ENCODE results near the gene EIF5A. TPM values are rescaled to one million over a fixed set of nuclear protein-coding genes. Genes with fewer than 3 reads are reported as not detected.

EIF5A gene
- polyA plus RNA-seq, 1 donor (not counting 4 experiments of a cell fraction or from before 2014, with no cell fraction given), result 948 TPM

DNA sequence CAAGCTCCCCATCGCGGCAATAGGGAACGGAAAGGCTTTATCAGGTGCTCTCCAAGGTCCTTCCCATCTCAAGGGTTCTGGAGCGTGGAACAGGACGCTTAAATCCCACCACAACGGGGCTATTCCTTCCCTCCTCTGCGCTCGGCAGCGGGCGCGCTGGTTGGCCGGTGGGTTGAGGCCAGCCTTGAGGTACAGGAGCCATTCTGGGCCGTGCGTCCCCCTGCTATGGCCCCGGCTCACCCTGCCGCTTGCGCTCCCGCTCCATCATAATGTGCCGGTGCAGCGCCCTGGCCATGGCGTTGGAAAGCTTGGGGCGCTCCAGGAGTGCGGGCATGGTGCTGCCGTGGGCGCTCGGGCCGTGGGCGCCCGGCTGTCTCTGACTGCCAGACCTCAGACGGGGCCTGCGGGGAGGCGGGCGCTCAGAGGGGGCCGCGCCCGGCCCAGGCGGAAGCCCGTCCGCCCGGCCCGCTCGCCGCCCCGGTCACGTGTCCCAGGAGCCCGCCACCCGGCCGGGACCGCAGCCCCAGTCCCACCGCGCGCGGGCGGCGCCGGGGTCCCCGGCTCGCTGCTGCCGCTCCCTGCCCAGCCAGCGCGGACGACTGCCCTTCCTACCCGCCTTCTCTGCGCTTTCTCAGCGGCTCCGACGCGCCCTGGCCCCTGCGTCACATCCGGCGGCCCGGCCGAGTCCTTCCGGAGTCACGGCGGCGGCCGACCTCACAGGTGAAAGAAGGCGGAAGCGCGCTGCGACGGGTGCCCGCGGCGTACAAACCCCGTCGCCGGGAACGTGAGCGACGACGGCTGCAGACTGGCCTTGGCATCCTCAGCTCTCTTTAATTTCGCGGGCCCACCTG lies 7.5 kb downstream of the EIF5A start, which contains the start of gene GPS2:
Gene GPS2, minus strand, starts transcription at position 642 of the 851 bp plus-strand sequence. Its CDS starts 308 bp downstream, at position 334.
- no peaks in the 10 kb centered on the region for H3K9me3 ChIP-seq (ENCODE audit: control insufficient read depth, low read depth, low read length)
- H3K9me1 ChIP-seq (ENCODE audit: control insufficient read depth, extremely low read depth, insufficient read depth, low read length), result peaks cover 8% of the 10 kb centered on the region
- H3K4me2 ChIP-seq (ENCODE audit: control insufficient read depth, extremely low read depth, insufficient read depth, low read depth, low read length), result peak within 1 kb of the TSS; percentile 88
- peaks cover 37% of the 10 kb centered on the region for H3K79me2 ChIP-seq (ENCODE audit: control insufficient read depth, insufficient read depth, low read length)
- H2AFZ ChIP-seq (ENCODE audit: control insufficient read depth, low read length), result peak within 1 kb of the TSS; percentile 12
- FAIRE-seq (peak; percentile 9), DNase-seq (ENCODE audit: low read depth, low spot score) (no peak)
- peaks cover 37 to 64% of the 10 kb centered on the region in 2 experiments for H3K36me3 ChIP-seq (ENCODE audit: control insufficient read depth in 2 of 2, extremely low read depth in 1 of 2, insufficient read depth in 2 of 2, low read length in 2 of 2)
- dilution Hi-C loops (cut with MboI; ENCODE audit: extremely low pct_ligation_motif_present, low sequenced_read_pairs), result no loop called here
- H3K9ac ChIP-seq (ENCODE audit: control insufficient read depth, extremely low read depth, insufficient read depth, low read length), result peak within 1 kb of the TSS; percentile 77
- peak within 1 kb of the TSS; percentile 53 for H3K27ac ChIP-seq (ENCODE audit: control insufficient read depth, insufficient read depth, low read length)
- H3K4me3 ChIP-seq (ENCODE audit: control insufficient read depth in 2 of 3, extremely low read depth in 1 of 3, insufficient read depth in 2 of 3, low read depth in 1 of 3, low read length in 3 of 3), result peak within 1 kb of the TSS; percentile 73 to 92 (median 79)
- H3K27me3 ChIP-seq (ENCODE audit: control insufficient read depth, extremely low read depth, insufficient read depth, low read length), result no peaks in the 10 kb centered on the region
- H4K20me1 ChIP-seq (ENCODE audit: control insufficient read depth, extremely low read depth, insufficient read depth, low read length), result peaks cover 34% of the 10 kb centered on the region
- peaks cover 36% of the 10 kb centered on the region for H3K4me1 ChIP-seq (ENCODE audit: control insufficient read depth, extremely low read depth, insufficient read depth, low read length)
- TF ChIP-seq CTCF (optimal IDR thresholded peaks at IDR 0.05 in 1 of 3, IDR thresholded peaks at IDR 0.05 in 1 of 3, conservative IDR thresholded peaks at IDR 0.05 in 1 of 3; ENCODE audit: extremely low read depth in 1 of 3, insufficient read depth in 2 of 3, low read length in 3 of 3), result no peak
- no peak for TF ChIP-seq EZH2 (IDR thresholded peaks at IDR 0.05; ENCODE audit: low read length)

- Histone ChIP-seq H3K27me3 (ENCODE audit: control insufficient read depth, extremely low read depth, insufficient read depth, low read length) (no peaks in the 10 kb centered on the region), H3K4me1 (ENCODE audit: control insufficient read depth, extremely low read depth, insufficient read depth, low read length) (peaks cover 29% of the 10 kb centered on the region), H3K4me3 (ENCODE audit: control insufficient read depth in 2 of 3, extremely low read depth in 1 of 3, insufficient read depth in 2 of 3, low read depth in 1 of 3, low read length in 3 of 3) (peak overlapping the region; percentile 73 to 92 (median 79)), H2AFZ (ENCODE audit: control insufficient read depth, low read length) (peak overlapping the region; percentile 12), H3K36me3 (ENCODE audit: control insufficient read depth in 2 of 2, extremely low read depth in 1 of 2, insufficient read depth in 2 of 2, low read length in 2 of 2) (peaks cover 34 to 63% of the 10 kb centered on the region in 2 experiments), H3K9me3 (ENCODE audit: control insufficient read depth, low read depth, low read length) (no peaks in the 10 kb centered on the region), H4K20me1 (ENCODE audit: control insufficient read depth, extremely low read depth, insufficient read depth, low read length) (peaks cover 27% of the 10 kb centered on the region), H3K9ac (ENCODE audit: control insufficient read depth, extremely low read depth, insufficient read depth, low read length) (peak overlapping the region; percentile 77), H3K79me2 (ENCODE audit: control insufficient read depth, insufficient read depth, low read length) (peaks cover 30% of the 10 kb centered on the region), H3K9me1 (ENCODE audit: control insufficient read depth, extremely low read depth, insufficient read depth, low read length) (peaks cover 8% of the 10 kb centered on the region), H3K4me2 (ENCODE audit: control insufficient read depth, extremely low read depth, insufficient read depth, low read depth, low read length) (peak overlapping the region; percentile 88), H3K27ac (ENCODE audit: control insufficient read depth, insufficient read depth, low read length) (peak overlapping the region; percentile 53)
- TF ChIP-seq EZH2 (IDR thresholded peaks at IDR 0.05; ENCODE audit: low read length) (no peak), CTCF (optimal IDR thresholded peaks at IDR 0.05 in 1 of 3, IDR thresholded peaks at IDR 0.05 in 1 of 3, conservative IDR thresholded peaks at IDR 0.05 in 1 of 3; ENCODE audit: extremely low read depth in 1 of 3, insufficient read depth in 2 of 3, low read length in 3 of 3) (no peak)
- no peak for DNase-seq (ENCODE audit: low read depth, low spot score)
- dilution Hi-C loops (cut with MboI; ENCODE audit: extremely low pct_ligation_motif_present, low sequenced_read_pairs), result no loop called here
- FAIRE-seq, result no peak
Measured at GRCh38 chr17:7315570-7316235, 8.3 kb downstream of the EIF5A start.

Measured in keratinocyte (primary cell).